Central memory CD8-positive, alpha-beta T cell (primary cell): ENCODE results near the gene TNC.
"Not testable (repeated sequence)": the region's sequence is repeated elsewhere in the genome, so short reads cannot be mapped to it uniquely, and the experiment has no call there.

Experiments
- ATAC-seq: fragments of 150-1000 bp; cut with Tn5 transposase; replicated peaks from 2 replicates; pipeline ENCODE4 v1.10.0; 2022; ENCODE audit warnings: mild to moderate bottlenecking, moderate FRiP score, moderate number of reproducible peaks; ENCODE audit not compliant: poor library complexity, severe bottlenecking; ENCODE audit errors: extremely low read depth
- DNase-seq, 2 donors: peaks; one replicate each; pipeline ENCODE4 v3.0.0; 2021; ENCODE audit warnings: low spot score in 2 of 2
- H3K27ac Mint-ChIP-seq: one replicate; pipeline ENCODE4 v1.8.0; 2022; ENCODE audit warnings: low read depth, mild to moderate bottlenecking, moderate library complexity, mixed read lengths
- H3K27me3 Mint-ChIP-seq: one replicate; pipeline ENCODE4 v1.8.0; 2022; ENCODE audit warnings: mixed read lengths
- H3K36me3 Mint-ChIP-seq: one replicate; pipeline ENCODE4 v1.8.0; 2022; ENCODE audit warnings: mild to moderate bottlenecking, moderate library complexity, mixed read lengths; ENCODE audit not compliant: insufficient read depth
- H3K4me1 Mint-ChIP-seq: one replicate; pipeline ENCODE4 v1.8.0; 2022; ENCODE audit warnings: mixed read lengths
- H3K4me3 Mint-ChIP-seq: one replicate; pipeline ENCODE4 v1.8.0; 2022; ENCODE audit warnings: mild to moderate bottlenecking, moderate library complexity, mixed read lengths
- H3K9me3 Mint-ChIP-seq: one replicate; pipeline ENCODE4 v1.8.0; 2022; ENCODE audit warnings: mixed read lengths

The TNC gene

GRCh38 chr9:115128726-115129125 is 10.8 kb upstream of the TNC start:
- Mint-ChIP-seq H3K9me3 (peaks cover 17% of the 10 kb centered on the region), H3K27me3 (peaks cover 55% of the 10 kb centered on the region)
- not testable (repeated sequence) for H3K36me3 Mint-ChIP-seq, H3K27ac Mint-ChIP-seq, H3K4me1 Mint-ChIP-seq, ATAC-seq, H3K4me3 Mint-ChIP-seq, DNase-seq

DNA sequence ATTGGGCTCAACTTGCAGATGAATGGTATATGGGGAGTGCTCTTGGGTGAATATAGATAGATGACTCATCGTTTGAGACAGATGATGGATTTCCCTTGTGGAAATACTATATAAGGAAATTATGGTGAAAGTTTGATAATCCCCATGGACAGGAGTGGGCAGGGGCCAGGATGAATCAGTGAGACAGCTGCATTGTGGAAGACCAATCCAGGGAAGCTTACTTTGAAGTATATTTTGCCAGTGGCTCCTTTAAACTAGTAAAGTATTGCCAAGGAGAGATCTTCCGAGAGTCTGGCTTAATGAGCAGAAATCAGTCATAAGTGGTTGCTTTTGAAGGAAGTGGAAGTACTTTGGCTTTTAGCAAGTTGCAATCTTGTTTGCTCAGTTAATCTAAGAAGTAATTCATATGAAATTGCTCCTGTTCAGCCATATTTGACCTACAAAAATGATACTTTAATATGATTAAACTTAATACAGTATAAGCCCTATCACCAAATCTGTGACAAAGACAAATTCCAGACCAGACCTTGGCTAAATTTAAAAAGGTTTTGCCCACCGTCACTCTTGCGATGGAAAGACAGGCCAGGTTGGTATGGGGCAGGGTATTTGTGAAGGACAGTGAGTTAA is 9.3 kb upstream of the TNC start:
- no peaks in the 10 kb centered on the region for H3K4me1 Mint-ChIP-seq
- ATAC-seq, result no peak
- H3K27ac Mint-ChIP-seq, result no peak overlapping the region
- no peak for DNase-seq
- H3K36me3 Mint-ChIP-seq, result peaks cover 2% of the 10 kb centered on the region
- no peak overlapping the region for H3K4me3 Mint-ChIP-seq
- peaks cover 69% of the 10 kb centered on the region for H3K27me3 Mint-ChIP-seq
- H3K9me3 Mint-ChIP-seq, result peaks cover 17% of the 10 kb centered on the region

DNA sequence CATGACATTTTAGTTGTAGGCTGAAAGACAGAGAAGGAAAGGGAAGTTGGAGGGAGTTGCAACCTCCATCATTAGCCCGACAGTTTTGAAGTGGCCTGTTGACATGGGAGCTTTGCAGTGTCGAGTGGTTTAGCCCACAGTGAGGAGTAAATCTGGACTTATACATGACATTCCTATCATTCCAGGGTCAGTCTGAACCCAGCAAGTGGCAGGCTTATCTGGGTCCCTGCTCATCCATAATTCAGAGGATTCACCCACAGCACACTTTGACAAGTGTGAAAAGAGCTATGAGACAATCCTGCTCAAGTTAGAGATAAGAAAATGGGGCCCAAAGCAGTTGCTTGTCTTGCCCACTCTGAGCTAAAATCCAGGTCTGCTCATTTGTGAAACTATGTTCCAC is 8.4 kb upstream of the TNC start:
- Mint-ChIP-seq H3K27ac (no peak overlapping the region), H3K36me3 (peaks cover 2% of the 10 kb centered on the region), H3K9me3 (peaks cover 17% of the 10 kb centered on the region), H3K4me3 (no peak overlapping the region), H3K4me1 (no peaks in the 10 kb centered on the region), H3K27me3 (peaks cover 70% of the 10 kb centered on the region)
- DNase-seq (no peak), ATAC-seq (no peak)

- Mint-ChIP-seq H3K27ac (no peak overlapping the region), H3K4me3 (no peak overlapping the region), H3K9me3 (peaks cover 13% of the 10 kb centered on the region), H3K36me3 (peaks cover 2% of the 10 kb centered on the region), H3K27me3 (peaks cover 84% of the 10 kb centered on the region), H3K4me1 (no peaks in the 10 kb centered on the region)
- DNase-seq (no peak), ATAC-seq (no peak)
Observed at GRCh38 chr9:115122937-115123336, 5.0 kb upstream of the TNC start.

DNA sequence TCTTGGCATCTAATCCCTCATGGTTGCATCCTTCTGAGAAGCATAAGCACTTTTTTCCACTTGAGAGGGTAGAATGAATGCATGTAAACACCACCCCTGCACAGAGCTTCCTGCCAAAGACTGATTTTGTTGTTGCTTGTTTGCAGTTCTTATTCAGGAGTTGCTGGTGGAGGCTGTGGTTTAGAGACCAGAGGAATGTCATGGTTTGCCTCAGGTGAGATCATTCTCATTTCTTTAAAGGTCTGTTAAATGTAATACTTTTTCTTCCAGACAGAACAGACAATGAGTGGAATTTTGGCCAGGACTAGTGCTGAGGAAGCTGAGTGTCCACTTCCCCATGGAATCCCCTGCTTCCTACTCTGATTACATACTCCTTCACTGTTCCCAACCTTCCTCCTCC is 3.2 kb upstream of the TNC start:
- Mint-ChIP-seq H3K4me1 (no peaks in the 10 kb centered on the region), H3K36me3 (peaks cover 2% of the 10 kb centered on the region), H3K27me3 (peaks cover 95% of the 10 kb centered on the region), H3K9me3 (peaks cover 10% of the 10 kb centered on the region), H3K4me3 (no peak overlapping the region), H3K27ac (no peak overlapping the region)
- ATAC-seq (no peak), DNase-seq (no peak)

GRCh38 chr9:115118879-115119218 is 892 bp upstream of the TNC start:
- H3K4me3 Mint-ChIP-seq, result no peak overlapping the region
- no peak for DNase-seq
- no peaks in the 10 kb centered on the region for H3K4me1 Mint-ChIP-seq
- no peak overlapping the region for H3K27ac Mint-ChIP-seq
- H3K36me3 Mint-ChIP-seq, result no peaks in the 10 kb centered on the region
- no peaks in the 10 kb centered on the region for H3K9me3 Mint-ChIP-seq
- peaks cover 99% of the 10 kb centered on the region for H3K27me3 Mint-ChIP-seq
- no peak for ATAC-seq

- Mint-ChIP-seq H3K9me3 (no peaks in the 10 kb centered on the region), H3K27me3 (peaks cover 99% of the 10 kb centered on the region), H3K36me3 (no peaks in the 10 kb centered on the region), H3K27ac (no peak overlapping the region), H3K4me3 (no peak overlapping the region), H3K4me1 (no peaks in the 10 kb centered on the region)
- ATAC-seq (no peak), DNase-seq (no peak)
Observed at GRCh38 chr9:115116421-115117284, 1.3 kb downstream of the TNC start.

- H3K27me3 Mint-ChIP-seq, result peaks cover 93% of the 10 kb centered on the region
- DNase-seq (no peak), ATAC-seq (no peak)
- no peaks in the 10 kb centered on the region for H3K9me3 Mint-ChIP-seq
- no peaks in the 10 kb centered on the region for H3K4me1 Mint-ChIP-seq
- H3K36me3 Mint-ChIP-seq, result no peaks in the 10 kb centered on the region
- H3K27ac Mint-ChIP-seq, result no peak overlapping the region
- no peak overlapping the region for H3K4me3 Mint-ChIP-seq
Observed at GRCh38 chr9:115115924-115116323, 2.0 kb downstream of the TNC start.

GRCh38 chr9:115115117-115115880 is 2.7 kb downstream of the TNC start:
- Mint-ChIP-seq H3K4me1 (no peaks in the 10 kb centered on the region), H3K27me3 (peaks cover 92% of the 10 kb centered on the region), H3K36me3 (no peaks in the 10 kb centered on the region), H3K4me3 (no peak overlapping the region), H3K9me3 (no peaks in the 10 kb centered on the region), H3K27ac (no peak overlapping the region)
- DNase-seq (no peak), ATAC-seq (no peak)

GRCh38 chr9:115114546-115114945 is 3.4 kb downstream of the TNC start:
- Mint-ChIP-seq H3K36me3 (no peaks in the 10 kb centered on the region), H3K27me3 (peaks cover 92% of the 10 kb centered on the region), H3K27ac (no peak overlapping the region), H3K4me3 (no peak overlapping the region), H3K4me1 (no peaks in the 10 kb centered on the region), H3K9me3 (no peaks in the 10 kb centered on the region)
- no peak for ATAC-seq
- DNase-seq, result no peak

DNA sequence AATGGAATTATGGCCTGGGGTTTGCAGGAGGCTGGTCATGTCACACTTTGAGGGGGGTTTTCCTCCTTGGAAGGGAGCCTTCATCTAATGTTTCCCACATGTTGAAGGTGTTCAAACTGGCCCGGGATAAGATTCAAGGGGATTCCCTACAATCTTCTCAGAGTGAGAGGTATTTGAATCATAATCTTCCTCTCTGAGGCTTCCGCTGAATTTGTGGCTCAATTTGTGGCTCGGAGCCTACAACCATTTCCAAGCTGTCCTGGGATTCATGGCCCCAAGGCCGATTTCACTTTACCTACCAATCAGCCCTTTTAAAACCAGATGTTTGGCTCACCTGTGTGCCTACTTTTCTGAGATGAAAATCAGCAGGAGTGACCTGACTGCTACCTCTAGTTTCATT is 3.9 kb downstream of the TNC start:
- no peak for ATAC-seq
- Mint-ChIP-seq H3K36me3 (no peaks in the 10 kb centered on the region), H3K4me1 (no peaks in the 10 kb centered on the region)

DNA sequence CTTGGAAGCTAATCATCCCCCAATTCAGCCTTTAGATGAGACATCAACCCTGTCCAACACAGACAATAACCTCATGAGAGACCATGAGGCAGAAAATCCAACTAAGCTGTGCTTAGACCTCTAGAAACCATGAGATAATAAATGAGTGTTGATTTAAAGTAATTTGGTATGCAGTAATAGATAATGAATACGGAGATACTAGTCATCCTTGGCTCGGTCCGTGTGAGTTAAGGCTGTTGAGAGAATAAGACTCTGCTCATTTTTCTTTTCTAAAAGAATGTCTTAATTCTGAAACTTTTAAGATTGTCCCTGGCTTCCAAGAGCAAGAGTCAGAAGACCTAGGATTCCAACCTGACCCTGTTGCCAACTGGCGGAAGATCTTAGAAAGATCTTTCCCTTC is 6.1 kb downstream of the TNC start:
- Mint-ChIP-seq H3K4me1 (no peaks in the 10 kb centered on the region), H3K36me3 (no peaks in the 10 kb centered on the region), H3K27me3 (peaks cover 67% of the 10 kb centered on the region), H3K27ac (no peak overlapping the region), H3K9me3 (no peaks in the 10 kb centered on the region), H3K4me3 (no peak overlapping the region)
- no peak for DNase-seq
- ATAC-seq, result no peak

More for the DNA sequence above, 3.9 kb downstream of the TNC start:
- Mint-ChIP-seq H3K27ac (no peak overlapping the region), H3K27me3 (peaks cover 90% of the 10 kb centered on the region), H3K9me3 (no peaks in the 10 kb centered on the region), H3K4me3 (no peak overlapping the region)
- DNase-seq, result no peak

DNA sequence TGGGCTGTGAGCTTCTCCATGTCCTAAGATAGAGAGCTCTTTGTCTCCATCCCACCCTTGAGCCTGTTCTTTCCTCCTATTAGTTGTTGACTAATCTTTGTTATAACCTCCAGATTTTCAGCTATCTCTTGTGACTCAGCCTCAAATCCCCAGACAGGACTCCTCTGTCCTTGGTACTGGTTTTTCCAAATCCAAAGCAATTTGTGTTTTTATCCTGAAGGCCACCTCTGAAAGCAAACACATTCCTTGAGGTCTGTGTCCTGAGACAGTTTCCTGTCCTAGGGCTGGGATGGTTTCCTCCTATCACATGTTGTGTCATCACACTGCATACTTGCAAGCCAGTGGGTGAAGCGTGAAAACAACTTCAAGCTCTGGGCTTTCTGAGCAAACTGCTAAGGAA is 8.5 kb downstream of the TNC start:
- H3K4me1 Mint-ChIP-seq, result peaks cover 6% of the 10 kb centered on the region
- no peaks in the 10 kb centered on the region for H3K36me3 Mint-ChIP-seq
- H3K4me3 Mint-ChIP-seq, result no peak overlapping the region
- H3K27me3 Mint-ChIP-seq, result peaks cover 61% of the 10 kb centered on the region
- ATAC-seq, result no peak
- H3K9me3 Mint-ChIP-seq, result no peaks in the 10 kb centered on the region
- no peak overlapping the region for H3K27ac Mint-ChIP-seq
- no peak for DNase-seq
